ENCODE results near the gene GCKR.
"Not testable (repeated sequence)": the region's sequence is repeated elsewhere in the genome, so short reads cannot be mapped to it uniquely, and the experiment has no call there.

Gene GCKR

GRCh38 chr2:27518113-27518781 lies 21.6 kb downstream of the GCKR start:
- DNase-seq, result no peak

- no peak for DNase-seq
Observed at GRCh38 chr2:27518782-27519113, 22.1 kb downstream of the GCKR start.

- DNase-seq, result no peak
Observed at GRCh38 chr2:27520316-27520715, 23.7 kb downstream of the GCKR start.

GRCh38 chr2:27522400-27522945 lies 25.8 kb downstream of the GCKR start:
- DNase-seq, result no peak

GRCh38 chr2:27527182-27527581 lies 30.5 kb downstream of the GCKR start:
- no peak for DNase-seq

GRCh38 chr2:27531983-27532382 lies 35.3 kb downstream of the GCKR start:
- DNase-seq, result no peak

- DNase-seq, result no peak
Observed at GRCh38 chr2:27537287-27537686, 40.6 kb downstream of the GCKR start.

GRCh38 chr2:27538839-27539450 lies 42.3 kb downstream of the GCKR start:
- not testable (repeated sequence) for DNase-seq

GRCh38 chr2:27539649-27540048 lies 43.0 kb downstream of the GCKR start:
- DNase-seq, result not testable (repeated sequence)

GRCh38 chr2:27544143-27544821 lies 47.6 kb downstream of the GCKR start:
- no peak for DNase-seq

- no peak for DNase-seq
Observed at GRCh38 chr2:27545348-27546141, 48.9 kb downstream of the GCKR start.

GRCh38 chr2:27549303-27549702 lies 52.7 kb downstream of the GCKR start:
- no peak for DNase-seq

GRCh38 chr2:27551514-27551913 lies 54.9 kb downstream of the GCKR start:
- no peak for DNase-seq

- no peak for DNase-seq
Observed at GRCh38 chr2:27552941-27553340, 56.3 kb downstream of the GCKR start.

- DNase-seq, result not testable (repeated sequence)
Observed at GRCh38 chr2:27554451-27554850, 57.8 kb downstream of the GCKR start.

- no peak for DNase-seq
Observed at GRCh38 chr2:27559228-27559627, 62.6 kb downstream of the GCKR start.

- no peak for DNase-seq
Observed at GRCh38 chr2:27561060-27561459, 64.4 kb downstream of the GCKR start.

GRCh38 chr2:27566628-27567027 lies 70.0 kb downstream of the GCKR start:
- DNase-seq, result no peak

- no peak for DNase-seq
Observed at GRCh38 chr2:27569398-27569797, 72.8 kb downstream of the GCKR start.

GRCh38 chr2:27571197-27571596 lies 74.6 kb downstream of the GCKR start:
- DNase-seq, result no peak

GRCh38 chr2:27571681-27572080 lies 75.0 kb downstream of the GCKR start:
- no peak for DNase-seq

- DNase-seq, result no peak
Observed at GRCh38 chr2:27572439-27572838, 75.8 kb downstream of the GCKR start.

- no peak for DNase-seq
Observed at GRCh38 chr2:27572998-27573429, 76.4 kb downstream of the GCKR start.
